ENCODE results near the gene TXNL4A.
"Not testable (repeated sequence)": the region's sequence is repeated elsewhere in the genome, so short reads cannot be mapped to it uniquely, and the experiment has no call there.

The TXNL4A gene, protein sequence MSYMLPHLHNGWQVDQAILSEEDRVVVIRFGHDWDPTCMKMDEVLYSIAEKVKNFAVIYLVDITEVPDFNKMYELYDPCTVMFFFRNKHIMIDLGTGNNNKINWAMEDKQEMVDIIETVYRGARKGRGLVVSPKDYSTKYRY

GRCh38 chr18:79988451-79989194, at the start of gene TXNL4A:
TXNL4A (minus strand) TSS chr18:79988563; CDS start chr18:79988392, 171 bp downstream.
- peak; percentile 56 for DNase-seq (ENCODE audit: low read depth, low spot score)

GRCh38 chr18:80037300-80037699, 48.9 kb upstream of the TXNL4A start:
- DNase-seq (ENCODE audit: low read depth, low spot score) = no peak

- no peak for DNase-seq (ENCODE audit: low read depth, low spot score)
Measured at GRCh38 chr18:80035997-80036396, 47.6 kb upstream of the TXNL4A start.

- no peak for DNase-seq (ENCODE audit: low read depth, low spot score)
Measured at GRCh38 chr18:80034852-80035406, 46.6 kb upstream of the TXNL4A start.

GRCh38 chr18:80034068-80034851, 45.9 kb upstream of the TXNL4A start, which contains the start of gene RBFA:
RBFA (plus strand) TSS chr18:80034434; CDS start chr18:80034496, 62 bp downstream.
- peak; percentile 98 for DNase-seq (ENCODE audit: low read depth, low spot score)

DNA sequence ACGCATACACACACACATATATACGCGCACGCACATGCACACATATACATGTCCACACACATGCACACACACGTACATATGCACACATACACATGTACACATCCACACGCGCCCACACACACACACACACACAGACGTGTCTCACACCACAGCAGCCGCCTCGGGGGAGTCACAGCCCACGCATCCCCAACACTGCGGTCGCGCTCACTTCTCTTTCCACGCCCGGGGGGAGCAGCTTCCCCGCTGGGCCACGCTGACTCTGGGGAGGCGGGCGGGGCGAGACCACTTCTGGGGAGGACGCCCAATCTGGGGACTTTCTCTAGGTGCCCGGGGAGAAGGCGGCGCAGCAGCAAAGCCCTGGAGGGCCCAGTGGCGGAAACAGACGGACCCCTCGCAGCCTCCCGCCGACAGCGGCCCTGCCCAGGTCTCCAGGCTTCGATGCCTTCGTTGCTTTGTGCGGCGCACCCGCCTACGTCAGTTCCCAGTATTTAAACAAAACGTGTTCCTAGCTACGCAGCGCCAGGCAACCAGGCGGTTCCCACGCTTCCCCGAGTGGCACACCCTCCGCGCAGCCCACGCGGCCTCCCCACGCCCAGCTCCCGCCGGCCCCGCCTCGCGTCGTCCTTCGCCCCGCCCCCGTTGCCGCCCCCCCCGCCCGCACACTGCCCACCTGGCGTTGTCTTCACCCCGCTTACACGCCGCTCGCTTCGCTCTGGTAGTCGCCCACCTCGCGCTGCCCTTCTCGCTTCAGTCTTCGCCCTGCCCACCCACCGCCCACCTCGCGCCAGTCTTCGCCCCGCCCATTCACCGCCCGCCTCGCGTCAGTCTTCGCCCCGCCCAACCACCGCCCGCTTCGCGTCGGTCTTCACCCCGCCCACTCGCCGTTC, 45.1 kb upstream of the TXNL4A start:
- no peak for DNase-seq (ENCODE audit: low read depth, low spot score)

- DNase-seq (ENCODE audit: low read depth, low spot score) = no peak
Measured at GRCh38 chr18:80029690-80030089, 41.3 kb upstream of the TXNL4A start.

GRCh38 chr18:80027719-80028118, 39.4 kb upstream of the TXNL4A start:
- DNase-seq (ENCODE audit: low read depth, low spot score) = not testable (repeated sequence)

DNA sequence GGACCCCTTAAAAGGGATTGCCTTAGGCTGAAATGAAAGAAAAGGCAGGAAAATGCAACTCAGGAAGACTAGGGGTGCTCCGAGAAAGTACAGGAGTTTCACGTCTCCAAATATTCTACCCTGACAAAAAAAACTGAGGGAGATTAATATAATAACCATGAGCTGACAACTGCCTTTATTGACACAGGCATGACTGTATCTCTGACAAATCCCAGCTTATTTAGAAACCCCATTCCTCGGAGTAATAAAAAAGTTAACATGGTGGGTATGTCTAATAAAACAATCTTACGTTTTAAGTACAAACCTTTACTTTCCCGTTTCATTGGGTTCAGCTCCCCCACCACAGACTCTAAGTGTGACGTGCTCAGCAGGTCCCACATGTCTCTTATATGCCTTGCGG, 38.0 kb upstream of the TXNL4A start:
- no peak for DNase-seq (ENCODE audit: low read depth, low spot score)

- no peak for DNase-seq (ENCODE audit: low read depth, low spot score)
Measured at GRCh38 chr18:80023173-80023572, 34.8 kb upstream of the TXNL4A start.

DNA sequence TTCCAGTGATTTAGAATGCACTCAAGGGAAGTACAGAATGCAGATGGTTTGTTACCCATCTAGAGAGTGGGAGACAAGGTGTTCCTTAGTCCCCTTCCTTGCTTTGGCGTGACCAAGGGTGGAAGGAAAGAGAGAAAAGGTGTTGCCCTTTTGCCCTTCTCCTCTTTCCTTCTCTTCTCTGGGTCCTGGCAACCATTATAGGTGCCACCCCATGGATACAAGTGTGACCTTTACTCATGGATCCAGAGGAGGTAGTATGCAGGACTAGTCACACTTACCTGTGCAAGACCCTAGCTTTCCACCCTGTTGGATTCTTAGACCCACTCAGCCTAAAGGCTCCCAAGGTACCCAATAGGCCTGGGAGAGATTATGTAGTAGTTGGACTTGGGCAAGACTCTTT, 34.2 kb upstream of the TXNL4A start:
- no peak for DNase-seq (ENCODE audit: low read depth, low spot score)

DNA sequence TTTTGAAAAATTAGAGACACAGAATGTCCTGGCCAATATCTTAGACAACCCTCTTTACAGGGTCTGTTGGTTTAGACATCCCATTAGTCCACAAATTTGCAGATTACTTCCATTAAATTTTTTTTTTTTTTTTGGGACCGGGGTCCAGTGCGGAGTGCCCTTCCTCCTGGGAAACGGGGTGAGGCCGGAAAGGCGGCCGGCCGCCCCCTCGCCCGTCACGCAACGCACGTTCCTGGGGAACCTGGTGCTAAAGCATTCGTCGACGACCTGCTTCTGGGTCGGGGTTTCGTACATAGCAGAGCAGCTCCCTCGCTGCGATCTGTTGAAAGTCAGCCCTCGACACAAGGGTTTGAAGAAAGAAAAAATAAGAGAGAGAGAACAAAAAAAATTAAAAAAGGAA, 24.4 kb upstream of the TXNL4A start:
- no peak for DNase-seq (ENCODE audit: low read depth, low spot score)

DNA sequence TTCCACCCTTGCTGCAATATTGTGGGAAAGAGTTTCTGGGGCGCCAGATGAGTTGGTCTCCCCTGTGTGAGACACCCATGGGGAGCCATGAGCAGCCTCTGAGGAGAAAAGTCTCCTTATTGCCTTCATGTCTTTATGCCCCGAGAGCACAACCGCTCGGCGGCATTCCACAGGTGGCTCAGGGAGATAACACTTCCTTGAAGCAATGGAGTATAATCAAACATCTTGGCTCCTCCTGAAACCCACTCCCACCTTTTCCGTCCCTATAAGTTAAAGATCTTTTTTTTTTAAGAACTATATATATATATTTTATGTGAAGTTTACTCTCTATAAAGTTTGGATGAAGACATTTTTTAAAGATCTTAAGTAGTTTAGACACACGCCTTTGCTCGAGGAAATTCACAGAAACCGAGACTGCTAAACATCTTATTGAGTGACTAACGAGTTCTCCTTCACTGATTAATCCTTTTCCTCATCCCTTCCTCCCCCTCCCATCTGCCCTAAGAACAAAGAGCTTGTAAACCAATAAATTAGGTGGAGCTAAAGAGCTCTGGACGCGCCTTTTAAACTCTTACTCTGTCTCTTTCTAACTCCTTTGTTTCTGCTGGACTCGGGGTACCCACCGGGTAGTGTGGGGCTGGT, 23.3 kb upstream of the TXNL4A start:
- not testable (repeated sequence) for DNase-seq (ENCODE audit: low read depth, low spot score)

- DNase-seq (ENCODE audit: low read depth, low spot score) = no peak
Measured at GRCh38 chr18:80010551-80010906, 22.2 kb upstream of the TXNL4A start.

GRCh38 chr18:80009661-80010550, 21.5 kb upstream of the TXNL4A start:
- DNase-seq (ENCODE audit: low read depth, low spot score) = no peak

DNA sequence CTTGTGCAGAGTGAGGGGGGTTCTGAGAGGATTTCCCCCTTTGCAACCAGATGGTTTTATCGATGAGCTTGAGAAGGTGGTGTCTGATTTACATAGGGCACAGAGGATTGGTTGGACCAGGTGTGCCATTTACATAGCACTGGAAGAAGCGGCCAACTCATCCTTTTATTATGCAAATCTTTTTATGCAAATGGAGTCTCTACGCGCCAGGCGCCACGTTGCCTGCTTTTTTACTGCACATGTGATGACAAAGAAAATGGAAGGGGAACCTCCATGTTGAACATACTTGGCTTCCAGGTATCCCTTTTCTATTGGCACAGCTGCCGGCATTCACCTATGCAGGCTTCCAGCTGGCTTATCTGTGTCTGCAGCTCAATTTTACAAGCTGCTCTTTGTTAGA, 18.4 kb upstream of the TXNL4A start:
- no peak for DNase-seq (ENCODE audit: low read depth, low spot score)

- DNase-seq (ENCODE audit: low read depth, low spot score) = no peak
Measured at GRCh38 chr18:80004600-80005342, 16.4 kb upstream of the TXNL4A start.

GRCh38 chr18:80002468-80002867, 14.1 kb upstream of the TXNL4A start:
- no peak for DNase-seq (ENCODE audit: low read depth, low spot score)

GRCh38 chr18:80000877-80001276, 12.5 kb upstream of the TXNL4A start:
- DNase-seq (ENCODE audit: low read depth, low spot score) = no peak
